B cell (primary cell): Measurements from ENCODE around the gene IL17A. TPM values are rescaled to one million over a fixed set of nuclear protein-coding genes. Genes with fewer than 3 reads are reported as not detected.

Experiments
- ATAC-seq: fragments of 200-7000 bp; cut with Tn5 transposase; one replicate; pipeline ENCODE4 v1.10.0; 2021; ENCODE audit warnings: low read depth, mild to moderate bottlenecking, moderate number of reproducible peaks, moderate library complexity
- CTCF ChIA-PET: fragments of 350-600 bp; sonication (Branson Sonifier 250); formaldehyde crosslinking; loops from one replicate; lab custom pipeline; 2021; ENCODE audit warnings: antibody characterized with exemption, inconsistent platforms; lab: Charles Lee
- POLR2A ChIA-PET: fragments of 350-600 bp; sonication (Branson Sonifier 250); formaldehyde crosslinking; loops from one replicate; lab custom pipeline; 2021; ENCODE audit warnings: antibody characterized with exemption; lab: Charles Lee
- DNase-seq: peaks from one replicate; pipeline ENCODE4 v3.0.0; 2013
- H2AFZ ChIP-seq: 2 replicates; pipeline ENCODE4 v1.6.1; 2012; ENCODE audit warnings: mild to moderate bottlenecking, low read depth, low read length; ENCODE audit not compliant: insufficient read depth, poor library complexity, severe bottlenecking
- H3K27ac ChIP-seq, 2 donors: 1 replicate in 1 of 2; 2 replicates in 1 of 2; pipeline ENCODE4 v1.5.1; 2012 to 2013; ENCODE audit warnings: low read length in 2 of 2, mild to moderate bottlenecking in 2 of 2, moderate library complexity in 1 of 2
- H3K27me3 ChIP-seq, 4 experiments: fragments of 200-600 bp in 1 of 4; sonication (generic) in 1 of 4; replicated peaks in 1 of 4; 1 replicate in 2 of 4; 2 replicates in 2 of 4; pipeline versions ENCODE4 v1.6.1 to v1.7.0; 2013 to 2016; ENCODE audit warnings: low read length in 3 of 4, mild to moderate bottlenecking in 2 of 4, mixed read lengths in 1 of 4, moderate library complexity in 1 of 4; ENCODE audit not compliant: insufficient read depth in 4 of 4, control insufficient read depth in 3 of 4; ENCODE audit errors: control extremely low read depth in 1 of 4
- H3K36me3 ChIP-seq, 2 experiments: replicated peaks in 1 of 2; 1 replicate in 1 of 2; 2 replicates in 1 of 2; pipeline versions ENCODE4 v1.6.1 to v1.7.1; 2013; ENCODE audit warnings: low read length in 1 of 2; ENCODE audit not compliant: insufficient read depth in 2 of 2, control insufficient read depth in 1 of 2; ENCODE audit errors: control extremely low read depth in 1 of 2, extremely low read depth in 1 of 2
- H3K4me1 ChIP-seq, 2 donors: fragments of 200-600 bp in 1 of 2; sonication (generic) in 1 of 2; 1 replicate in 1 of 2; 2 replicates in 1 of 2; pipeline versions ENCODE4 v1.5.1 to v1.6.1; 2013 to 2017; ENCODE audit warnings: low read length in 2 of 2; ENCODE audit not compliant: control insufficient read depth in 2 of 2, insufficient read depth in 2 of 2
- H3K4me2 ChIP-seq: replicated peaks from 2 replicates; pipeline ENCODE3; 2012; ENCODE audit warnings: mild to moderate bottlenecking, low read depth, low read length; ENCODE audit not compliant: poor library complexity, severe bottlenecking
- H3K4me3 ChIP-seq, 5 experiments: fragments of 200-600 bp in 1 of 5; sonication (generic) in 1 of 5; 1 replicate in 3 of 5; 2 replicates in 2 of 5; pipeline versions ENCODE4 v1.5.1 to v1.7.0; 2011 to 2016; ENCODE audit warnings: low read length in 4 of 5, mild to moderate bottlenecking in 4 of 5, low read depth in 2 of 5, control low read depth in 1 of 5, moderate library complexity in 1 of 5; ENCODE audit not compliant: insufficient read depth in 1 of 5; ENCODE audit errors: control extremely low read depth in 1 of 5, extremely low read depth in 1 of 5
- H3K79me2 ChIP-seq: fragments of 200-600 bp; sonication (generic); one replicate; pipeline ENCODE4 v1.6.0; 2016; ENCODE audit warnings: low read length; ENCODE audit not compliant: control insufficient read depth, insufficient read depth
- H3K9ac ChIP-seq: fragments of 200-600 bp; sonication (generic); 2 replicates; pipeline ENCODE4 v1.6.1; 2017; ENCODE audit warnings: mild to moderate bottlenecking, low read length, moderate library complexity
- H3K9me3 ChIP-seq, 3 donors: one replicate each; pipeline versions ENCODE4 v1.6.1 to v1.7.1; 2013; ENCODE audit warnings: low read length in 2 of 3; ENCODE audit not compliant: control insufficient read depth in 2 of 3, insufficient read depth in 1 of 3; ENCODE audit errors: control extremely low read depth in 1 of 3
- H4K20me1 ChIP-seq: 2 replicates; pipeline ENCODE4 v1.6.0; 2012; ENCODE audit warnings: mild to moderate bottlenecking, low read length; ENCODE audit not compliant: insufficient read depth, control insufficient read depth, poor library complexity, severe bottlenecking
- H3K27ac Mint-ChIP-seq: one replicate; pipeline ENCODE4 v1.8.0; 2021; ENCODE audit warnings: mixed read lengths
- H3K27me3 Mint-ChIP-seq: one replicate; pipeline ENCODE4 v1.8.0; 2021; ENCODE audit warnings: mixed read lengths
- H3K4me1 Mint-ChIP-seq: one replicate; pipeline ENCODE4 v1.8.0; 2021; ENCODE audit warnings: mixed read lengths
- H3K4me3 Mint-ChIP-seq: one replicate; pipeline ENCODE4 v1.8.0; 2021; ENCODE audit warnings: mixed read lengths
- H3K9me3 Mint-ChIP-seq: one replicate; pipeline ENCODE4 v1.8.0; 2022; ENCODE audit warnings: mixed read lengths; ENCODE audit not compliant: insufficient read depth
- EZH2 ChIP-seq: IDR thresholded peaks from 2 replicates; pipeline ENCODE4 v1.6.1; 2012; ENCODE audit warnings: borderline replicate concordance, low read depth, mild to moderate bottlenecking, moderate library complexity, low read length; ENCODE audit not compliant: insufficient read depth, poor library complexity, severe bottlenecking
- WGBS: methylation state at CpG from one replicate; pipeline ENCODE4 v1.1.5; 2013; ENCODE audit warnings: missing lambda C conversion rate; ENCODE audit not compliant: insufficient coverage; 5-methylcytosine and 5-hydroxymethylcytosine counted together
- intact Hi-C: fragments of 100-400 bp; cut with micrococcal nuclease; formaldehyde crosslinking; loops from one replicate; pipeline ENCODE4 v1.10.0; 2022
- polyA plus RNA-seq: library from polyadenylated mRNA; depleted of rRNA; stranded (reverse); fragments of >200 nt; gene quantifications from 2 replicates; pipeline ENCODE4 v1.2.3, GENCODE V29; 2012
- total RNA-seq, 2 donors: library from RNA; stranded (reverse); fragments of 120-200 nt in 1 of 2; gene quantifications; 1 replicate in 1 of 2; 2 replicates in 1 of 2; pipeline versions ENCODE4 v1.2.3 to v1.2.4, GENCODE V29; 2013 to 2022
- TF ChIP-seq, protein P1 (sequence below): fragments of 200-600 bp; IDR thresholded peaks from one replicate; pipeline ENCODE4 v1.8.0; 2022; ENCODE audit warnings: antibody characterized with exemption, mild to moderate bottlenecking

The IL17A gene
- total and polyA plus RNA-seq, 2 donors (not counting 1 experiment from before 2014, with no cell fraction given), result not detected

- ChIA-PET CTCF (no interaction called here), POLR2A (no interaction called here)
- no peak overlapping the region for H3K4me2 ChIP-seq
- TF ChIP-seq, protein P1, sequence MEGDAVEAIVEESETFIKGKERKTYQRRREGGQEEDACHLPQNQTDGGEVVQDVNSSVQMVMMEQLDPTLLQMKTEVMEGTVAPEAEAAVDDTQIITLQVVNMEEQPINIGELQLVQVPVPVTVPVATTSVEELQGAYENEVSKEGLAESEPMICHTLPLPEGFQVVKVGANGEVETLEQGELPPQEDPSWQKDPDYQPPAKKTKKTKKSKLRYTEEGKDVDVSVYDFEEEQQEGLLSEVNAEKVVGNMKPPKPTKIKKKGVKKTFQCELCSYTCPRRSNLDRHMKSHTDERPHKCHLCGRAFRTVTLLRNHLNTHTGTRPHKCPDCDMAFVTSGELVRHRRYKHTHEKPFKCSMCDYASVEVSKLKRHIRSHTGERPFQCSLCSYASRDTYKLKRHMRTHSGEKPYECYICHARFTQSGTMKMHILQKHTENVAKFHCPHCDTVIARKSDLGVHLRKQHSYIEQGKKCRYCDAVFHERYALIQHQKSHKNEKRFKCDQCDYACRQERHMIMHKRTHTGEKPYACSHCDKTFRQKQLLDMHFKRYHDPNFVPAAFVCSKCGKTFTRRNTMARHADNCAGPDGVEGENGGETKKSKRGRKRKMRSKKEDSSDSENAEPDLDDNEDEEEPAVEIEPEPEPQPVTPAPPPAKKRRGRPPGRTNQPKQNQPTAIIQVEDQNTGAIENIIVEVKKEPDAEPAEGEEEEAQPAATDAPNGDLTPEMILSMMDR, result no peak
- H3K27ac Mint-ChIP-seq, result no peak overlapping the region
- peaks cover 3% of the 10 kb centered on the region for H3K27me3 Mint-ChIP-seq
- intact Hi-C loops, result no loop called here
- no peak overlapping the region for H3K4me3 ChIP-seq
- no peak overlapping the region for H3K27ac ChIP-seq
- H3K9me3 ChIP-seq, result no peaks in the 10 kb centered on the region
- WGBS, result 100% methylated on average over 1 of the region's 3 CpGs
- H3K9ac ChIP-seq, result no peak overlapping the region
- H3K4me3 Mint-ChIP-seq, result no peak overlapping the region
- H3K36me3 ChIP-seq, result no peaks in the 10 kb centered on the region
- DNase-seq, result no peak
- no peak overlapping the region for H2AFZ ChIP-seq
- H3K27me3 ChIP-seq, result no peaks in the 10 kb centered on the region
- ATAC-seq, result no peak
- no peaks in the 10 kb centered on the region for H3K79me2 ChIP-seq
- no peaks in the 10 kb centered on the region for H3K4me1 Mint-ChIP-seq
- H3K9me3 Mint-ChIP-seq, result no peaks in the 10 kb centered on the region
- no peaks in the 10 kb centered on the region for H3K4me1 ChIP-seq
- H4K20me1 ChIP-seq, result no peaks in the 10 kb centered on the region
Observed at GRCh38 chr6:52174118-52174517, 12.1 kb upstream of the IL17A start.

DNA sequence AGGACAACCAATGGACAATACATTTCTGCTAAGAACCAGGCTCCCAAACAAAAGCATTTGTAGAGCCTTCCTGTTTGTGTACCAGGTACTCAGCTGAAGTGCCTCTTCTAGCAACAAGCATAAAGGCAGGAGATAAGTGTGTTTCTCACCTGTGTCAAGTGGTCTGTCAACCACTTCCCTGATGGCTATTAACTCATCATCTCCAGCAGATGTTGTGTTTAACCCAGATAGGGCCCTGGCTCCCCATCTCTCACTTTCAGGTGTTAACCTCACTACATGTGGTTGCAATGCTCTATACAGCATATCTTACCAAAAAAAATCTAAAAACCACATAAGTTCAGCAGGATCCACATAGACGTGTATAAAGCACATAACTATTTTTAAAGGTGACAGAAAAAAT, 9.6 kb upstream of the IL17A start:
- H3K9ac ChIP-seq, result no peak overlapping the region
- no peak overlapping the region for H3K4me3 Mint-ChIP-seq
- DNase-seq (no peak), ATAC-seq (no peak)
- TF ChIP-seq EZH2, result no peak
- TF ChIP-seq, protein P1, result no peak
- H3K9me3 Mint-ChIP-seq, result no peaks in the 10 kb centered on the region
- H3K9me3 ChIP-seq, result no peaks in the 10 kb centered on the region
- H2AFZ ChIP-seq, result no peak overlapping the region
- no peaks in the 10 kb centered on the region for H3K4me1 ChIP-seq
- H3K27me3 Mint-ChIP-seq, result peaks cover 6% of the 10 kb centered on the region
- POLR2A ChIA-PET, result no interaction called here
- no peaks in the 10 kb centered on the region for H4K20me1 ChIP-seq
- no peak overlapping the region for H3K27ac ChIP-seq
- no peak overlapping the region for H3K4me2 ChIP-seq
- H3K4me3 ChIP-seq, result no peak overlapping the region
- peaks cover 4% of the 10 kb centered on the region for H3K4me1 Mint-ChIP-seq
- CTCF ChIA-PET, result no interaction called here
- no peaks in the 10 kb centered on the region for H3K79me2 ChIP-seq
- H3K27me3 ChIP-seq, result peaks cover 0 to 1% (median 0%) of the 10 kb centered on the region in 4 experiments
- no peaks in the 10 kb centered on the region for H3K36me3 ChIP-seq
- no CpG with 5 or more reads among the region's 1 CpG for WGBS
- H3K27ac Mint-ChIP-seq, result no peak overlapping the region
- intact Hi-C loops, result no loop called here
